H1 (cell line): ENCODE measurements around the gene ZNF646. TPM values are rescaled to one million over a fixed set of nuclear protein-coding genes. Genes with fewer than 3 reads are reported as not detected.

ENCODE experiments used
- CREB1 ChIP-seq: IDR thresholded peaks from 2 replicates; pipeline ENCODE4 v1.6.1; 2012; ENCODE audit warnings: inconsistent platforms
- E2F6 ChIP-seq: IDR thresholded peaks from 2 replicates; pipeline ENCODE4 v1.6.1; 2012; ENCODE audit warnings: inconsistent platforms
- FOSL1 ChIP-seq: IDR thresholded peaks from 2 replicates; pipeline ENCODE4 v1.6.1; 2011; ENCODE audit warnings: mild to moderate bottlenecking, low read depth, low read length, moderate library complexity; ENCODE audit not compliant: insufficient read depth
- HDAC6 ChIP-seq: IDR thresholded peaks from one replicate; pipeline ENCODE4 v1.7.1; 2012; ENCODE audit warnings: low read depth, mild to moderate bottlenecking, inconsistent platforms, low read length, moderate library complexity
- KDM1A ChIP-seq: fragments of 200-600, 300-600 bp; sonication (generic); IDR thresholded peaks from 2 replicates; pipeline ENCODE4 v1.7.1; 2016; ENCODE audit warnings: mild to moderate bottlenecking, low read length, borderline replicate concordance
- MAX ChIP-seq: IDR thresholded peaks from 2 replicates; pipeline ENCODE4 v1.6.1; 2012; ENCODE audit warnings: inconsistent platforms
- NANOG ChIP-seq: IDR thresholded peaks from 2 replicates; pipeline ENCODE4 v1.6.1; 2011; ENCODE audit warnings: low read length, low read depth, mild to moderate bottlenecking, inconsistent platforms; ENCODE audit not compliant: insufficient read depth, poor library complexity, severe bottlenecking
- POLR2AphosphoS5 ChIP-seq: IDR thresholded peaks from 2 replicates; pipeline ENCODE4 v1.6.1; 2011; ENCODE audit warnings: low read depth, low read length
- SAP30 ChIP-seq: fragments of 300-600 bp; sonication (generic); IDR thresholded peaks from 2 replicates; pipeline ENCODE4 v1.7.1; 2012; ENCODE audit warnings: low read length, moderate library complexity, mild to moderate bottlenecking, inconsistent platforms; ENCODE audit not compliant: insufficient read depth, insufficient replicate concordance
- SIN3A ChIP-seq, 2 experiments: IDR thresholded peaks in 1 of 2; conservative IDR thresholded peaks in 1 of 2; 2 replicates each; pipeline ENCODE4 v1.6.1; 2011 to 2012; ENCODE audit warnings: low read length in 2 of 2, improper control_type of control experiment in 1 of 2, low read depth in 1 of 2, mild to moderate bottlenecking in 1 of 2
- SIRT6 ChIP-seq: IDR thresholded peaks from one replicate; pipeline ENCODE4 v1.7.1; 2012; ENCODE audit warnings: low read length, inconsistent platforms
- TAF1 ChIP-seq: IDR thresholded peaks from 2 replicates; pipeline ENCODE4 v1.6.1; 2011; ENCODE audit warnings: mild to moderate bottlenecking, low read depth, low read length
- YY1 ChIP-seq: IDR thresholded peaks from 2 replicates; pipeline ENCODE4 v1.6.1; 2011; ENCODE audit warnings: low read depth, mild to moderate bottlenecking, low read length
- polyA plus RNA-seq, 7 experiments: library from polyadenylated mRNA; depleted of rRNA in 3 of 7; stranded (reverse) in 5 of 7; unstranded in 2 of 7; fragments of >200 nt in 5 of 7; fragments of 200-250 nt in 2 of 7; gene quantifications; 1 replicate in 5 of 7; 2 replicates in 1 of 7; 4 replicates in 1 of 7; pipeline versions ENCODE4 v1.2.1 to v1.2.3, GENCODE V29; 2011 to 2013; ENCODE audit warnings: missing spikeins in 2 of 7, mixed read lengths in 2 of 7
- total RNA-seq: library from RNA; stranded (reverse); fragmentation: NEBNext Ultra II Directional; extraction: Animal tissue kit (Norgen Biotek cat#: 25700); gene quantifications from 2 replicates; pipeline ENCODE4 v1.2.1, GENCODE V29; 2021

Gene ZNF646
- total and polyA plus RNA-seq, 2 of the 8 experiments (the other 6 are each of a cell fraction or from before 2014, with no cell fraction given): 6.5 to 25.0 TPM

GRCh38 chr16:31094088-31094423 lies 19.8 kb downstream of the ZNF646 start (continued):
- TF ChIP-seq POLR2AphosphoS5 (no peak), TAF1 (0 out of 2 replicates have a peak, but pooled peaks have one; percentile 18), SIRT6 (no peak), SAP30 (peak; percentile 37), YY1 (peak; percentile 39; the same call in 1 of the 2 replicates), NANOG (no peak), FOSL1 (no peak), E2F6 (peak; percentile 97), HDAC6 (no peak), SIN3A (conservative IDR thresholded peaks at IDR 0.05 in 1 of 2, IDR thresholded peaks at IDR 0.05 in 1 of 2; ENCODE audit: low read depth in 1 of 2, low read length in 2 of 2) (peak in 1 of 2 experiments; percentile 50; a peak in 1 of 4 replicates), MAX (peak; percentile 87), KDM1A (peak; percentile 72; the same call in 1 of the 2 replicates), CREB1 (peak; percentile 14; the same call in 1 of the 2 replicates)
